ENCODE data around the gene SOX5.
"Not testable (repeated sequence)": the region's sequence is repeated elsewhere in the genome, so short reads cannot be mapped to it uniquely, and the experiment has no call there.

SOX5 gene

GRCh38 chr12:23831739-23832138 lies 117.7 kb downstream of the SOX5 start:
- DNase-seq (ENCODE audit: low spot score) = no peak

- DNase-seq (ENCODE audit: low spot score) = no peak
These were observed 119.3 kb downstream of the SOX5 start for GRCh38 chr12:23830210-23830609.

GRCh38 chr12:23827353-23827752 lies 122.1 kb downstream of the SOX5 start:
- no peak for DNase-seq (ENCODE audit: low spot score)

GRCh38 chr12:23825124-23825523 lies 124.3 kb downstream of the SOX5 start:
- not testable (repeated sequence) for DNase-seq (ENCODE audit: low spot score)

GRCh38 chr12:23824358-23824757 lies 125.1 kb downstream of the SOX5 start:
- DNase-seq (ENCODE audit: low spot score) = no peak

GRCh38 chr12:23822883-23823282 lies 126.6 kb downstream of the SOX5 start:
- DNase-seq (ENCODE audit: low spot score) = not testable (repeated sequence)

GRCh38 chr12:23817345-23817744 lies 132.1 kb downstream of the SOX5 start:
- DNase-seq (ENCODE audit: low spot score) = no peak

- no peak for DNase-seq (ENCODE audit: low spot score)
These were observed 133.0 kb downstream of the SOX5 start for GRCh38 chr12:23816394-23816851.

GRCh38 chr12:23815810-23816209 lies 133.7 kb downstream of the SOX5 start:
- DNase-seq (ENCODE audit: low spot score) = no peak

- DNase-seq (ENCODE audit: low spot score) = no peak
These were observed 136.3 kb downstream of the SOX5 start for GRCh38 chr12:23813206-23813605.

- no peak for DNase-seq (ENCODE audit: low spot score)
These were observed 139.1 kb downstream of the SOX5 start for GRCh38 chr12:23810329-23810902.

- no peak for DNase-seq (ENCODE audit: low spot score)
These were observed 145.9 kb downstream of the SOX5 start for GRCh38 chr12:23803540-23803939.

GRCh38 chr12:23795494-23795893 lies 154.0 kb downstream of the SOX5 start:
- no peak for DNase-seq (ENCODE audit: low spot score)

- no peak for DNase-seq (ENCODE audit: low spot score)
These were observed 168.4 kb downstream of the SOX5 start for GRCh38 chr12:23781118-23781517.

- DNase-seq (ENCODE audit: low spot score) = no peak
These were observed 174.3 kb downstream of the SOX5 start for GRCh38 chr12:23775208-23775607.

- no peak for DNase-seq (ENCODE audit: low spot score)
These were observed 178.1 kb downstream of the SOX5 start for GRCh38 chr12:23771240-23771949.

- no peak for DNase-seq (ENCODE audit: low spot score)
These were observed 179.1 kb downstream of the SOX5 start for GRCh38 chr12:23770202-23770938.

GRCh38 chr12:23767834-23768233 lies 181.6 kb downstream of the SOX5 start:
- DNase-seq (ENCODE audit: low spot score) = no peak

- no peak for DNase-seq (ENCODE audit: low spot score)
These were observed 185.7 kb downstream of the SOX5 start for GRCh38 chr12:23763724-23764123.

GRCh38 chr12:23760495-23760894 lies 189.0 kb downstream of the SOX5 start:
- peak; percentile 2 for DNase-seq (ENCODE audit: low spot score)

- no peak for DNase-seq (ENCODE audit: low spot score)
These were observed 190.9 kb downstream of the SOX5 start for GRCh38 chr12:23758608-23759007.

GRCh38 chr12:23757541-23757962 lies 191.9 kb downstream of the SOX5 start:
- no peak for DNase-seq (ENCODE audit: low spot score)

GRCh38 chr12:23756416-23756815 lies 193.1 kb downstream of the SOX5 start:
- no peak for DNase-seq (ENCODE audit: low spot score)

All from AG20443 (cell line).